A549 (cell line): ENCODE results near the gene ITM2C.

Experiments
- CEBPB ChIP-seq, 2 experiments: fragments of >200 bp in 1 of 2; sonication (Bioruptor Twin) in 1 of 2; formaldehyde crosslinking in 1 of 2; IDR thresholded peaks; 2 replicates each; pipeline ENCODE4 v1.6.1; 2012 to 2016
- EHMT2 ChIP-seq: fragments of 200-600 bp; sonication (generic); IDR thresholded peaks from 2 replicates; pipeline ENCODE4 v1.6.1; 2016; ENCODE audit warnings: antibody characterized with exemption, low read depth, mild to moderate bottlenecking, moderate library complexity
- KDM1A ChIP-seq: fragments of 200-600 bp; sonication (generic); IDR thresholded peaks from 2 replicates; pipeline ENCODE4 v1.6.1; 2016; ENCODE audit warnings: low read depth, mild to moderate bottlenecking
- MAFK ChIP-seq: fragments of 450-650 bp; IDR thresholded peaks from 2 replicates; pipeline ENCODE4 v1.6.1; 2014; ENCODE audit not compliant: partially characterized antibody
- MAZ ChIP-seq: fragments of 150-350 bp; IDR thresholded peaks from 2 replicates; pipeline ENCODE4 v1.6.1; 2014; ENCODE audit warnings: antibody characterized with exemption, low read depth, low read length, borderline replicate concordance
- MYC ChIP-seq: IDR thresholded peaks from 2 replicates; pipeline ENCODE4 v1.6.1; 2012; ENCODE audit warnings: mild to moderate bottlenecking, inconsistent platforms, low read length, improper control_type of control experiment, borderline replicate concordance
- PHF8 ChIP-seq: fragments of 200-600 bp; sonication (generic); IDR thresholded peaks from 2 replicates; pipeline ENCODE4 v1.6.1; 2016; ENCODE audit warnings: low read depth, mild to moderate bottlenecking, antibody characterized with exemption, moderate library complexity, borderline replicate concordance
- POLR2A ChIP-seq: IDR thresholded peaks from 2 replicates; pipeline ENCODE4 v1.6.1; 2012; ENCODE audit warnings: mild to moderate bottlenecking, low read length
- ZSCAN20 ChIP-seq: fragments of 250-450 bp; sonication (Bioruptor Pico); IDR thresholded peaks from 2 replicates; pipeline ENCODE4 v1.8.0; 2022; ENCODE audit warnings: mild to moderate bottlenecking, moderate library complexity
- TF ChIP-seq, protein P1 (sequence below): fragments of >200 bp; sonication (Bioruptor Twin); formaldehyde crosslinking; IDR thresholded peaks from 3 replicates; pipeline ENCODE4 v1.5.1; 2016
- TF ChIP-seq, protein P2 (sequence below): IDR thresholded peaks from 2 replicates; pipeline ENCODE4 v1.6.1; 2012
- TF ChIP-seq, protein P3 (sequence below): IDR thresholded peaks from 2 replicates; pipeline ENCODE4 v1.6.1; 2012; ENCODE audit warnings: low read depth, borderline replicate concordance
- TF ChIP-seq, protein P4 (sequence below): fragments of 150-350 bp; IDR thresholded peaks from 2 replicates; pipeline ENCODE4 v1.6.1; 2014; ENCODE audit warnings: low read depth, mild to moderate bottlenecking, low read length

DNA sequence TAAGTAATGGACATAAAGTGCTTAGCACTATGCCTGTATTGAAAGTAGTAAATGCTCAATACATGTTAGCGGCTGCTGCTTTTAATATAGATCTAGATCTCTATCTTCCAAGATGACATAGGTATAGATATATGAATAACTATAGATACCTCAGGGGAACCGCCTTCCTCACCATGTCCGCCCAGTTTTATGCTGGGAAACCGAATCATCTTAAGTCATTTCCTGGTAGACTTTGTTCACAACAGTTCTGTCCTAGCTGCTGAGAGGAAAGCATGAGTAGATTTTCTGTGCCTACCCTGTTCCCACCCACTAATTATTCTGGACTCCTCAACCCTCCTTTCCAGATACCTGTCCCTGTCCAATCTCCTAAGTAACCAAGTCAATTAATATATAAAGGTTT, 21.6 kb upstream of the ITM2C start:
- TF ChIP-seq, protein P1, sequence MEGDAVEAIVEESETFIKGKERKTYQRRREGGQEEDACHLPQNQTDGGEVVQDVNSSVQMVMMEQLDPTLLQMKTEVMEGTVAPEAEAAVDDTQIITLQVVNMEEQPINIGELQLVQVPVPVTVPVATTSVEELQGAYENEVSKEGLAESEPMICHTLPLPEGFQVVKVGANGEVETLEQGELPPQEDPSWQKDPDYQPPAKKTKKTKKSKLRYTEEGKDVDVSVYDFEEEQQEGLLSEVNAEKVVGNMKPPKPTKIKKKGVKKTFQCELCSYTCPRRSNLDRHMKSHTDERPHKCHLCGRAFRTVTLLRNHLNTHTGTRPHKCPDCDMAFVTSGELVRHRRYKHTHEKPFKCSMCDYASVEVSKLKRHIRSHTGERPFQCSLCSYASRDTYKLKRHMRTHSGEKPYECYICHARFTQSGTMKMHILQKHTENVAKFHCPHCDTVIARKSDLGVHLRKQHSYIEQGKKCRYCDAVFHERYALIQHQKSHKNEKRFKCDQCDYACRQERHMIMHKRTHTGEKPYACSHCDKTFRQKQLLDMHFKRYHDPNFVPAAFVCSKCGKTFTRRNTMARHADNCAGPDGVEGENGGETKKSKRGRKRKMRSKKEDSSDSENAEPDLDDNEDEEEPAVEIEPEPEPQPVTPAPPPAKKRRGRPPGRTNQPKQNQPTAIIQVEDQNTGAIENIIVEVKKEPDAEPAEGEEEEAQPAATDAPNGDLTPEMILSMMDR: no peak
- TF ChIP-seq, protein P2, sequence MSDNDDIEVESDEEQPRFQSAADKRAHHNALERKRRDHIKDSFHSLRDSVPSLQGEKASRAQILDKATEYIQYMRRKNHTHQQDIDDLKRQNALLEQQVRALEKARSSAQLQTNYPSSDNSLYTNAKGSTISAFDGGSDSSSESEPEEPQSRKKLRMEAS: no peak
- TF ChIP-seq POLR2A (no peak), EHMT2 (no peak), KDM1A (no peak), PHF8 (no peak), ZSCAN20 (CRISPR knock-in tag) (no peak), MYC (no peak), CEBPB (IDR thresholded peaks at IDR 0.05) (no peak), MAZ (no peak), MAFK (no peak)
- TF ChIP-seq, protein P3, sequence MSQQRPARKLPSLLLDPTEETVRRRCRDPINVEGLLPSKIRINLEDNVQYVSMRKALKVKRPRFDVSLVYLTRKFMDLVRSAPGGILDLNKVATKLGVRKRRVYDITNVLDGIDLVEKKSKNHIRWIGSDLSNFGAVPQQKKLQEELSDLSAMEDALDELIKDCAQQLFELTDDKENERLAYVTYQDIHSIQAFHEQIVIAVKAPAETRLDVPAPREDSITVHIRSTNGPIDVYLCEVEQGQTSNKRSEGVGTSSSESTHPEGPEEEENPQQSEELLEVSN: no peak
- TF ChIP-seq, protein P4, sequence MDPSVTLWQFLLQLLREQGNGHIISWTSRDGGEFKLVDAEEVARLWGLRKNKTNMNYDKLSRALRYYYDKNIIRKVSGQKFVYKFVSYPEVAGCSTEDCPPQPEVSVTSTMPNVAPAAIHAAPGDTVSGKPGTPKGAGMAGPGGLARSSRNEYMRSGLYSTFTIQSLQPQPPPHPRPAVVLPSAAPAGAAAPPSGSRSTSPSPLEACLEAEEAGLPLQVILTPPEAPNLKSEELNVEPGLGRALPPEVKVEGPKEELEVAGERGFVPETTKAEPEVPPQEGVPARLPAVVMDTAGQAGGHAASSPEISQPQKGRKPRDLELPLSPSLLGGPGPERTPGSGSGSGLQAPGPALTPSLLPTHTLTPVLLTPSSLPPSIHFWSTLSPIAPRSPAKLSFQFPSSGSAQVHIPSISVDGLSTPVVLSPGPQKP: no peak
